Astrocyte of the cerebellum (primary cell): ENCODE data around the gene MSI2.
"Not testable (repeated sequence)": the region's sequence is repeated elsewhere in the genome, so short reads cannot be mapped to it uniquely, and the experiment has no call there.

Experiments used
- DNase-seq: peaks from one replicate; pipeline ENCODE4 v3.0.0-alpha.2; 2011; ENCODE audit warnings: low read depth
- H3K4me3 ChIP-seq: 2 replicates; pipeline ENCODE4 v1.5.1; 2011; ENCODE audit warnings: mild to moderate bottlenecking, low read depth, low read length, moderate library complexity
- CTCF ChIP-seq: IDR thresholded peaks from 2 replicates; pipeline ENCODE4 v1.5.1; 2012; ENCODE audit warnings: low read length, low read depth, moderate library complexity, mild to moderate bottlenecking; ENCODE audit errors: missing control alignments
- in situ Hi-C: cut with HindIII; loops from 2 replicates; pipeline ENCODE4 v1.10.0; 2017; ENCODE audit warnings: low sequenced_read_pairs

The MSI2 gene

DNA sequence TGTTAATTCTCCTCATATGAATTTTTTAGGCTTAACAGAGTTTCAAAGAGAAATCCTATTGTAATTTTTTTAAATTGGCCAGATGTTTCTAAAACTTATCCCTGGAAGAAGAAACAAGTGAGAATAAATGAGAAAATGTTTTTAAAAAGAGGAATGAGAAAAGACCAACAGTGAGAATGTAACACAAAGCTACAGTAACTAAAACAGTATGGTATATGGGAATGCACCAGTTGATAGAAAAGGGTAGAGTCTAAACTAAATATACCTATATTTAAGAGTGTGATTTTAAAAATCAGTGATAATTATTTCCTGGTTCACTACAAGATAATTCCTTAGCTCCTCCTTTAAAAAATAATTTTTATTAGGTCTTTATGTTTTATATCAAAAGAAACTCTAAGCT lies 360.9 kb downstream of the MSI2 start:
- in situ Hi-C loops, result no loop called here
- no peak for DNase-seq
- H3K4me3 ChIP-seq, result no peak overlapping the region
- no peak for TF ChIP-seq CTCF

DNA sequence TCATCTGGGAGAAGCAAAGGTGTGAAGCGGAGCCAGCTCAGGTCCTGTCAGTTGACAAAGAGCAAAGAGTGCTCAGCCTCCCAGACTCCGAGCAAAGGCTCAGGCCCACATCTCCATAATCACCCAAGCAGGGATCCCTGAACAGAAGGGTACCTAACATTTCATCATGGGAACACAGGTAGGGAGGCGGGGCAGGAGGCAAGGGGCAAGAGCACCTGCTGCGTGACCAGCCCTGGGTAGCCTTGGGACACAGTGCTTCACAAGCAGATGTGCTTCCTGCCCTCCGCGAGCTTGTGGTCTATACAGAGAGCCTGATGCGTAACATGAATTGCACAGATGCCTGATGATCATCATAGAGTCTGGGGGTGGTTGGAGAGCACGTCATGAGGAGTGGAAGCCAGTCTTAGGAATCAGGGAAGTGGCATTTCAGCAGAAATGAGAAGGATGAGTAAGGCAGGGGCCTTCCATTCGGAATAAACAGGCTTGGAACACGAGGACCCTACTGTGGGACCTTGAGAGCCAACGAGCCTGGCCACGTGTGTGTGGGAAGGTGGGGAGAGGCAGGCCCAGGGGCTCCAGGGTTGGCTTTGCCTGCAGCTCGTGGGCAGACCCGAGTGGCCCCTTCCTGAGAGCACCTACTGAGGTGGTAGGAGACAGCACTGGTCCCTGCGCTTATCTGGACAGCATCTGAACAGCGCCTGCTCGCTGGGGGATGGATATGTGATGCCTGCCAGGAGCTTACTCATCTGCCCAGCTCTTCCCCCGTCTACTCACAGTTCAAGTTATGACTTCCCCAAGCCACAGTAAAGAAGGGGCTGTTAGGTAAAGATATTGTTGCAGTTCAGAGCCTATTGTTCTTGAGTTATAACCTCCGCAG lies 363.0 kb downstream of the MSI2 start:
- DNase-seq, result no peak
- no peak for TF ChIP-seq CTCF
- in situ Hi-C loops, result no loop called here
- no peak overlapping the region for H3K4me3 ChIP-seq

GRCh38 chr17:57620576-57620975 lies 364.3 kb downstream of the MSI2 start:
- DNase-seq, result no peak
- no peak for TF ChIP-seq CTCF
- no peak overlapping the region for H3K4me3 ChIP-seq
- in situ Hi-C loops, result no loop called here

DNA sequence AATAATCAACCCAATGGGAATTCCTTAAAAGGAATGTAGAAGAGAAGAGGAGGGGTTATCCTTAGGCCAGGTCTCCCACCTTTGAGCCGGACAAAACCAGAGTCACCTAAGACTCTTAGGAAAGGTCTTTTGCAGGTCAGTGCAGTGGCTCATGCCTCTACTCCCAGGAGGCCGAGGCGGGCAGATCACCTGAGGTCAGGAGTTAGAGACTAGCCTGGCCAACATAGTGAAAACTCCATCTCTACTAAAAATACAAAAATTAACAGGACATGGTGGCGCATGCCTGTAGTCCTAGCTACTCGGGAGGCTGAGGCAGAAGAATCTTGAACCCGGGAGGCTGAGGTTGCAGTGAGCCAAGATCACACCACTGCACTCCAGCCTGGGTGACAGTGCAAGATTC lies 365.5 kb downstream of the MSI2 start:
- in situ Hi-C loops, H3K4me3 ChIP-seq, DNase-seq: not testable (repeated sequence)

- TF ChIP-seq CTCF, result no peak
- no peak overlapping the region for H3K4me3 ChIP-seq
- DNase-seq, result no peak
- in situ Hi-C loops, result no loop called here
Measured at GRCh38 chr17:57622306-57622682, 366.0 kb downstream of the MSI2 start.

- peak; percentile 32 for DNase-seq
- TF ChIP-seq CTCF, result no peak
- no peak overlapping the region for H3K4me3 ChIP-seq
- in situ Hi-C loops, result no loop called here
Measured at GRCh38 chr17:57622683-57623433, 366.5 kb downstream of the MSI2 start.

GRCh38 chr17:57623620-57624019 lies 367.3 kb downstream of the MSI2 start:
- no peak overlapping the region for H3K4me3 ChIP-seq
- no peak for TF ChIP-seq CTCF
- no peak for DNase-seq
- in situ Hi-C loops, result no loop called here
